NCI-H1436 (cell line): Measurements from ENCODE around the gene CD46.
"Not testable (repeated sequence)": the region's sequence is repeated elsewhere in the genome, so short reads cannot be mapped to it uniquely, and the experiment has no call there.

Source experiments
- DNase-seq: peaks from one replicate; lab custom pipeline; 2025; lab: John Stamatoyannopoulos, UW

The CD46 gene

GRCh38 chr1:207750631-207751305, 1.1 kb upstream of the CD46 start:
- no peak for DNase-seq

GRCh38 chr1:207751463-207751789, 428 bp upstream of the CD46 start:
- not testable (repeated sequence) for DNase-seq

- DNase-seq = no peak
These were observed 673 bp downstream of the CD46 start for GRCh38 chr1:207752456-207752998.

GRCh38 chr1:207753611-207754010, 1.8 kb downstream of the CD46 start:
- DNase-seq = no peak

GRCh38 chr1:207754011-207754410, 2.2 kb downstream of the CD46 start:
- no peak for DNase-seq

- no peak for DNase-seq
These were observed 3.3 kb downstream of the CD46 start for GRCh38 chr1:207754974-207755700.

- DNase-seq = no peak
These were observed 4.2 kb downstream of the CD46 start for GRCh38 chr1:207755846-207756693.

GRCh38 chr1:207762622-207763021, 10.8 kb downstream of the CD46 start:
- DNase-seq = no peak

- no peak for DNase-seq
These were observed 11.2 kb downstream of the CD46 start for GRCh38 chr1:207763091-207763490.

GRCh38 chr1:207763972-207764371, 12.1 kb downstream of the CD46 start:
- DNase-seq = no peak

GRCh38 chr1:207766569-207766968, 14.7 kb downstream of the CD46 start:
- DNase-seq = no peak

GRCh38 chr1:207770514-207770913, 18.7 kb downstream of the CD46 start:
- not testable (repeated sequence) for DNase-seq

- DNase-seq = not testable (repeated sequence)
These were observed 24.2 kb downstream of the CD46 start for GRCh38 chr1:207776045-207776444.

- not testable (repeated sequence) for DNase-seq
These were observed 25.6 kb downstream of the CD46 start for GRCh38 chr1:207777412-207777811.

- DNase-seq = no peak
These were observed 27.2 kb downstream of the CD46 start for GRCh38 chr1:207779008-207779407.

- no peak for DNase-seq
These were observed 29.5 kb downstream of the CD46 start for GRCh38 chr1:207781312-207781711.

GRCh38 chr1:207787776-207788175, 35.9 kb downstream of the CD46 start:
- no peak for DNase-seq

GRCh38 chr1:207789386-207789785, 37.5 kb downstream of the CD46 start:
- no peak for DNase-seq

GRCh38 chr1:207789792-207790787, 38.2 kb downstream of the CD46 start:
- no peak for DNase-seq

- DNase-seq = no peak
These were observed 39.4 kb downstream of the CD46 start for GRCh38 chr1:207791290-207791689.

- DNase-seq = no peak
These were observed 41.5 kb downstream of the CD46 start for GRCh38 chr1:207793327-207793726.
